Testis (tissue), 2 donors: ENCODE data around the gene EIF4G2.

ENCODE experiments used
- POLR2A ChIP-seq: fragments of 450-650 bp; IDR thresholded peaks from one replicate; pipeline ENCODE4 v1.6.1; 2017; ENCODE audit warnings: antibody characterized with exemption, mild to moderate bottlenecking, moderate library complexity
- TF ChIP-seq, protein P1 (sequence below), 3 experiments: fragments of 450-650 bp in 2 of 3; fragments of 200-600 bp in 1 of 3; sonication (generic) in 1 of 3; IDR thresholded peaks; one replicate each; pipeline ENCODE4 v1.5.1; 2016 to 2019; ENCODE audit warnings: antibody characterized with exemption in 3 of 3, mild to moderate bottlenecking in 2 of 3, moderate library complexity in 1 of 3

- TF ChIP-seq, protein P1, sequence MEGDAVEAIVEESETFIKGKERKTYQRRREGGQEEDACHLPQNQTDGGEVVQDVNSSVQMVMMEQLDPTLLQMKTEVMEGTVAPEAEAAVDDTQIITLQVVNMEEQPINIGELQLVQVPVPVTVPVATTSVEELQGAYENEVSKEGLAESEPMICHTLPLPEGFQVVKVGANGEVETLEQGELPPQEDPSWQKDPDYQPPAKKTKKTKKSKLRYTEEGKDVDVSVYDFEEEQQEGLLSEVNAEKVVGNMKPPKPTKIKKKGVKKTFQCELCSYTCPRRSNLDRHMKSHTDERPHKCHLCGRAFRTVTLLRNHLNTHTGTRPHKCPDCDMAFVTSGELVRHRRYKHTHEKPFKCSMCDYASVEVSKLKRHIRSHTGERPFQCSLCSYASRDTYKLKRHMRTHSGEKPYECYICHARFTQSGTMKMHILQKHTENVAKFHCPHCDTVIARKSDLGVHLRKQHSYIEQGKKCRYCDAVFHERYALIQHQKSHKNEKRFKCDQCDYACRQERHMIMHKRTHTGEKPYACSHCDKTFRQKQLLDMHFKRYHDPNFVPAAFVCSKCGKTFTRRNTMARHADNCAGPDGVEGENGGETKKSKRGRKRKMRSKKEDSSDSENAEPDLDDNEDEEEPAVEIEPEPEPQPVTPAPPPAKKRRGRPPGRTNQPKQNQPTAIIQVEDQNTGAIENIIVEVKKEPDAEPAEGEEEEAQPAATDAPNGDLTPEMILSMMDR (IDR thresholded peaks at IDR 0.05): no peak
- TF ChIP-seq POLR2A: no peak
Measured at GRCh38 chr11:10758957-10759356, 49.8 kb downstream of the EIF4G2 start.
